Stimulated activated CD4-positive, alpha-beta T cell treated with anti-CD3 and anti-CD28 coated beads, Interleukin-4, amount 100 ng/mL, for 4 hours (primary cell): ENCODE measurements around the gene CMTM2.
"Not testable (repeated sequence)": the region's sequence is repeated elsewhere in the genome, so short reads cannot be mapped to it uniquely, and the experiment has no call there.

ENCODE experiments used
- DNase-seq, 2 experiments: peaks; one replicate each; pipeline ENCODE4 v3.0.0-alpha.2; 2020

CMTM2 gene

DNA sequence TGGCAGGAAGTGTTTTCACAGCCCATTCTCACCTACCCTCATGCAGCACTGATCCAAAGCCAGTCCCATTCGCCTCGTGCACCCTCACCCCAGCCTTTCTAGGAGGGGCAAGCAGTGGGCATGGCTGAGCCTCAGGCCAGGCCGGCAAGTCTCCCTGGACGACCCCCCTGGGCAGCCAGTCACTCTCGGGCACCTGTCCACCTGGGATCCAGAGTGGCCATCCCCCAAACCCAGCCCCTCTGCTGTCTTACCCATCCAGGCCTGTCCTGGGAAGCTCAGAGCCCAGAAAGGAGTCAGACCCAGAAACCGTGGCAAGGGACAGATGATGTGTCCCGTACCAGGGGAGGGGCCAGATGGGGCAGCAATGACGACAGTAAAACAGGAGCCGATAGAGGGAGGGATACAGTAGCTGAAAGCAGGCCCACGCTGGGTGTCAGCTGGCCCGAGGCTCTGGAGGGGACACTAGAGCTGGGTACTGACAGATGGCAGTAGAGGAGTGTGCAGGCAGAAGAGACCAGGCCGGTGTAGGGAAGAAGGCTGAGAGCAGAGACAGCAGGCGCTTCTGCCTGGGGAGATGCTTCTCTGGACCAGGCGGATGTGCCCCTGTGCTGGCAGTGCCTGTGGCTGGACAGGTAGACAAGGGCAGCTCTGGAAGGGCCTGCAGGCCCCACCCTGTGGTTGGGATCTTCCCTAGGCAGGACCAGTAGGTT is 31.0 kb downstream of the CMTM2 start:
- DNase-seq: no peak

DNA sequence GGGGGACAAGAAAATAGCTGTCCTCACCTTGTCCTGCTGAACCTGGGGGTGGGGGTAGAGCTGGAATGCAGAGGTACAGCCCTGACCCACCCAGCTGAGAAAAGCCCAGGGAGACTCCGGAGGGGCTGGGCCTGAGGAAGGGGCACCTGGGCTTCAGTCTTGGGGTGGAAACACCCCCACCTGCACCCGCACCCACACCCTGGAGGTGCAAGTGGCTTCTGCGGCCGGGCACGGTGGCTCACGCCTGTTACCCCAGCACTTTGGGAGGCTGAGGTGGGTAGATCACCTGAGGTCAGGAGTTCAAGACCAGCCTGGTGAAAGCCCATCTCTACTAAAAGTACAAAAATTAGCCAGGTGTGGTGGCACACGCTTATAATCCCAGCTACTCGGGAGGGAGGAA is 32.6 kb downstream of the CMTM2 start:
- not testable (repeated sequence) for DNase-seq

DNA sequence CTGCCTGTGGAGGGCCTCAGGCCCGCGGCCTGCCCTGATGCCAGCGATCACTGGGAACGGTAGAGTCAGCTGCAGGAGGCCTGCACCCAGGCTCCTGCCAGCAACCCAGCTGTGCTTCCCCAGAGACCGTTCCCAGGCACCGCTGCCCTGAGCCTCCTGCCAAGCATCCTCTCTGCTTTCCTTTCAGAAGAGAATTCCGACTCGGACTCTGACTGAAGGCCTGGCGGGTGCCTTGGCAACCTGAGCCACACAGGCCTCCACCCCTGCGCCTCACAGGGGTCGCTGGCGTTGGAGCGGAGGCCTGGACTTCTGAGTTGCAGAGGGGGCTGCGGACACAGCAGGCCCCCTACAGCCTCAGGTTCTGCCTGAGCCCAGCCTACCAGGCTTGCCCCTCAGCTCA is 33.2 kb downstream of the CMTM2 start:
- no peak for DNase-seq

DNA sequence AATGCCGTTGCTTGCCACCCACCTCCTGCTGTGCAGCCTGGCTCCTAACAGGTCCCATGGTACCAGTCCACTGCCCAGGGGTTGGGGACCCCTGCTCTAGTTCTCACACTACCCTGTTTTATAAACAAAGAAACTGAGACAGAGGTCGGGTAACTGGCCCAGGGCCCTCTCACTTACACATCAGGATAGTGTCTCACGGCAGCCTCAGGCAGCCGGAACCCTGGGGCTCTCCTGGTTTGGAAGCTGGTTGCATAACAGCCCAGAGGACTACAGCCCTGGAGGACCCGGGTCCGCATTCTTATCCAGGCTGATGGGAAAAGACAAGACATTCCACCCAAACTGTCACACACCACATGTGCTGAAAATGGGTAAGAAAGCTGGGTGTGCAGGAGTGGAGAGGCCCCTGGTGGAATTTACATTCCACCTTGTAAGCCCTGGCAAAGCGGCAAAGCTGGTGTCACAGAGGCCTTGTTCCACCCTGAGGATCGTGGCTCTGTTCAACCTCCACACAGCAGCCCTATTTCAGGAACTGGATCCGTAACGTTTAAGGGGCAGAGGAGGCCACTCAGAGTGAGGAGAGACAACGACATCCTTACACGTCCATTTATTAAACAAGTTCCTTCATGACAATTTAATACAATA is 35.0 kb downstream of the CMTM2 start:
- DNase-seq: no peak

DNA sequence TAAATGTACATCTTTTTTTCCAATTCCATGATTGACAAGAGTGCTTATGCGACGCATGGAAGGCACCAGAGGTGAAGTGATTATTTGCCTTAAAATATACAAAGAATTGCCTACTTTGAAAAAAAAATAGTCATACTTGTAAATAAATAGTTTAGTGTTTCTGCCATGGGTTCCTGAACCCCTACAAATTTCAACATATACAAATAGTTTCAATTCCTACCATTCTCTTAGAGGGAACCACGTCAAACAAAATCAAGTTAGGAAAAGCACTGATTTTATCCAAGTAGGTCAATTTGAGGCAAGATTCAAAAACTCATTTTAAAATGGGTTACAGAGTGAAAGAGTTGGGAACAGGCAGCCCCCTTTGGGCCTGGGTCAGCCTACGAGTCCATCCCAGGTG is 36.9 kb downstream of the CMTM2 start:
- no peak for DNase-seq

DNA sequence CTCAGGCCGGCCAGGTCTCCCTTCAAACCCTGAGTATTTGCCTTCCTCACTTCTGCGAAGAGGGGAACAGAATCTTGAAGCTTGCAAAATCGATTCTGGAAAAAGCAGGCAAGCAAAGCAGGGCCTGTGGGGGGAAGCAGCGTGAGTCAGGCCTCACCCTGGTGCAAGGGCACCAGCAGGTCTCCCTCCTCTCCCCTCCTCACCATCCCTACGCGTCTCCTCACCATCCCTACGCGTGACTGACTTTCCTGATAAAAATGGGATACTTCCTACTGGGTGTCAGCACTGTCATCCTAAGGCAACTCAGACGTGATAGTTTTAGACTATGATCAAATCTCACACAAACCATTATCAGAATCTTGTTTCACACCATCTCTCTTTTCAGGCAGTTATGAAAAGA is 37.3 kb downstream of the CMTM2 start:
- DNase-seq: no peak

DNA sequence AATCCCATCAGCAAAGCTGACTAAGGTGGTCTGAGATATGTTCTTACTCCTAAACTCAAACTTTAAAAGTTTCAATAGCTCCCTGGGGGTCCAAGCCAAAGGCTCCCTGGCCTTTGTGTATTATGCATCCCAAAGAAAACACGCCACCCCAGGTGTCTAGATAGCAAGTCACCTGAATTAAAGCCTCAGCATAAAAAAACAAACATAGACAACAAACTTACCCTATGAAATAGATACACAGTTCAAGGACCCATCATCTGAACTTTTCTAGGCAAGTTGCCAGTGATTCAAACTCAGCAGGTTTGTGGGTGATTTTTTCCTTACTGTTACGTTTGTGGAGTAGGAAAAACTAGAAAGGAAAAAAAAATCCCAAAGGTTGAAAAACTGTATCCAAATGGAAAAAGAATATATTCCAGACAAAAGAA is 37.8 kb downstream of the CMTM2 start:
- DNase-seq: no peak

DNA sequence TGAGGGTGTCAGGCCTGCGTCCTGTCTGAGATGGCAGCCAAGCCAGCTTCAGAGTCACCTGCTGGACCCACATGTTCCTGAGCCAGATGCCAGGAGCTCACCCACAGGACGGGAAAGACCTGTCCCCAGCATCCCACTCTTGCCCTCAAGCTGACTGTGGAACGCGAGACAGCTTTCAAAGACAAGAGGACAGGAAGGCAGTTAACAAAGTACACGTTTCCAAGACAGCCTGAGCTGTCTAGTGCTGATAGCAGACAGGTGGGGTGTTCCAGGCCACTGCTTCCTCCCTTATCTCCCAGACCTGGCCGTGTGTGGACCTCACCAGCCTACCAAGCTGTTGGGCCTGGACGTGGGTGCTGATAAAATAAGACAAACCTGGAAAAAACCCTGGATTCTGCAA is 38.5 kb downstream of the CMTM2 start:
- DNase-seq: no peak

DNA sequence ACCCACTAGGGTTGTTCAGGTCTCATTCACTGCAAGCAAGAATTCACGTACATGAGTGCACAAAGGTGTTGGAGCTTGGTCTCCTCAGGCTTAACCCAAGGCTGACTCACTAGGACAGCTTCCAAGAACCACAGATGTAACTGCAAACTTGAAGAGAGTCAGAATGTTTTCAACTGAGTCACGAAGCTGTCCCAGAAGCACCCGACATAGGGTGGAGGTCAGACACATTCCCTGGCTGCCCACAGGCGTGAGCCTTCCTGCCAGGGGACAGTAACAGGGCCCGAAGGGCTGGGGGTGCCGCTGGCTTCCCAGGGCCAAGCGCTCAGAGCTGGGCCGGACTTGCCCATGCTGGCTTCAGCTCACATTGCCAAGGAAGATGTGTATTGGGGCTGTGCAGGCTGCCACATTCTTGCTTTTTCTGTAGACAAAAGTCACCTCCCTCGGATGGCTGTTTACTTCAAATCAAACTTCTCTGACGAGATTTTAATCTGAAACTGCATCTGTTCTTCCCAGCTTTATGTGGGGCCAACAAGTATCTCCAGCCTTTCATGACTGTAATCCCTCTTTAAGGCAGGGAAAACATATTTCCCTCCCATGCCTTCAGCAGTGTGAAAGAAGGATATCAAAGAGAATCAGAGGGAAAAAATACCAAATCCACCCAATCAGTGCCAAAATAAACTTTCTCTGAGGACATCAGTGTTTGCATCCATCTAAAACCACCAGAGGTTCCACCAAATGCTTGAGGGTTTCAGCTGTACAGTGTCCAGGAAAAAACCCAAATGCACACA is 39.5 kb downstream of the CMTM2 start:
- DNase-seq: no peak

DNA sequence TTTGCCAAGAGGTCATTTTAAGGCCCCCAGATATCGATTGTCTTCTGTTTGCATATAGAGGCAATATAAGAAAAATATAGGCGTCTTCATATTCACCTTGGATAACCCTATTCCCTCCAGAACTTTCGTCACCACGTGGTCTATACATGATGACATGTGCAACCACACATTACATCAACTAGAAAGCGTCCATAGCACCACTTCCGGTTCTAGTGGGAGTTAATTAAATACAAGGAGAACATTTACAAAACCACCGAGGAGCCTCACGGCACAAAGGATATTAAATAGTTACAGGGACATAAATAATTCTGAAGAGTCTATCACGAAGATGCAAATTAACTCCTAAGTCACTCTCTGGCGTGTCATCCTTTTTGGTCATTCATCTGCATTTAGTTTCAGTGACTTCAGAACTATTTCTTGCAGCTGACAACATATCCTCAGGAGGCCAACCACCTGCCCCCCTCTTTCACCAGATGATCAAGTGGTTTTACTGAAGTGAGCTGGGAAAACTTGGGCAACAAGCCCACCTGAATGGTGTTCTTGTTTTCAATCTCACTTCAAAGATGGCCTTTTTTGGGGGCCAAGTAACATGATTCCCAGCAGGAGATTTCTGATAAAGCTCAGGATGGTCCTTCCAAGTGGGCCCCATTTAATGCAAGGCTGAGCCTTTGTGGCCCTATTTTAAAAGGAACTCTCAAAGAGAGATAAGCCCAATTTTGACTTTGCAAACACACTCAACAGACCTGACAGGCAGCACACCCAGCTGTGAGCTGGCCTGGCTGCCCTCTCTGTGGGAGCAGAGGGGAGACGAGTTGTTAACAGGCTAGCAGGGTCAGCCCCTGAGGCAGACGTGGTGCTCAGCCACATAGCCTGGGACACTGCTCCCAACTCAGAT is 40.5 kb downstream of the CMTM2 start:
- no peak for DNase-seq

DNA sequence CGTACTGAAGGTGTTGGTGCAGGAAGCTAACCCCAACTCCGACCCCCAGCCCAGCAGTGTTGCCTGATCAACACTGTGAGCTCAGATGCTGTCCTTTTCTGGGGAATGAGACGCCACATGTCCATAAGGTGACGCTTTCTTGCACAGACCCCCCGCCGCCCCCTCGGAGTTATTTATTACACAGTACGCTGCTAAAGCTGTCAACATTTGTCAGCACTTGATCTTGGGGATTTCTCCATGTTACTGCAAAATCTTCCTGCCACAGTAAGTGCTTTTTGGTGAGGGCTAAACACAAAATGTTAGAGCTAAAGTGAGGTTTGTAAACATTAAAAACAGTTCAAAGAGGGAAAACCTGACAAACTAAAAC is 41.1 kb downstream of the CMTM2 start:
- DNase-seq: no peak

DNA sequence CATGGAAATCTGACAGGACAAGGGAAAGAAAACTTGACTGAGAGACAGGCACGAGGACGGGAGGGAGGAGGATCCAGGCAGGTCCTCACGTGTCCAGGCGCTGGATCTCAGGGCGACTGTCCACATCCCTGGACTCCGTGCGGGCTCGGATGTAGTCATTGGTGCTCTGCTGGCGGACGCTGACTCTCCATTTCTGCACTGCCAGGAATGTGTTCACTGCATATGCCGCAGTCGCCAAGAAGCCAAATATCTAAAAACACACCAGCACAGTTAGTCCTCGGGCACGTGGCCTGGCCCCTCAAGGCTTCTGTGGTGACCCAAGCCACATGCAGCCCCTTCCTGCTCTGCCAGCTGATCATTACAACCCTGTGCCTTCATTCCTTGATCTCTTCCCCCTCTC is 42.7 kb downstream of the CMTM2 start:
- no peak for DNase-seq

DNA sequence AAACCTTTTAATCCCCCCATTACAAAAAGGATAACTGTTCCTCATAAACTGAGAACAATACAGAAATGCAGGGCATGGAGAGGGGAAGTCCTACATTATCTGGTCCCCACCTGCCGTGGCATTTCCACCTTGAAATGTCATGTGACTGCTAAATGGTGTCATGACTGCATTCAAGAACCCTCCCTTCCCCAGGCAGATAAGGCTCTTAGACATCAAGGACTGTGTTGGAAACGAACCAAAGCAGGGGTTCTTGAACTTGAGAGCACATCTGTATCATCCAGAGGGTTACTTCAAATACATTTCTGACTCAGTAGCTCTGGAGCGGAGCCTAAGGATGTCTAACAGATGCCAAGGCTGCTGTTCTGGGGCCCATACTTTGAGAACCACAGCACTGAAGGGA is 43.6 kb downstream of the CMTM2 start:
- DNase-seq: no peak

DNA sequence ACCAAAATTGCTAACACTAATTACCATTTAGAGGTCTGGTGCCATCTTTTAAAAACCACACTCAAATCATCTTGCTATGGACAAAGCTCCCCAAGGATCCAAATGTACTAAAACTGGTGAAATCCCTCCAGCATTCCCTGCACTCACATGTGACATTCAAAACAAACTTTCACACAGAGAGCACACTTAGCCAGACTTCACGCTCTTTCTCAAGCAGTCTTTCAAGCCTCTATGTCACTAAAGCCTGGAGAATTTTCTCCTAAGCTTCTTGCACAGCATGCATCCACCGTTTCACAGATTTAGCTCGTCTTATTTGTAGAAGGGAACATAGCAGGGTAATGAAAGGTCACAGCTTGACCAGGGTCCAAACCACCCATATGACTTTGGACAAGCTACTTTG is 44.5 kb downstream of the CMTM2 start:
- DNase-seq: no peak

DNA sequence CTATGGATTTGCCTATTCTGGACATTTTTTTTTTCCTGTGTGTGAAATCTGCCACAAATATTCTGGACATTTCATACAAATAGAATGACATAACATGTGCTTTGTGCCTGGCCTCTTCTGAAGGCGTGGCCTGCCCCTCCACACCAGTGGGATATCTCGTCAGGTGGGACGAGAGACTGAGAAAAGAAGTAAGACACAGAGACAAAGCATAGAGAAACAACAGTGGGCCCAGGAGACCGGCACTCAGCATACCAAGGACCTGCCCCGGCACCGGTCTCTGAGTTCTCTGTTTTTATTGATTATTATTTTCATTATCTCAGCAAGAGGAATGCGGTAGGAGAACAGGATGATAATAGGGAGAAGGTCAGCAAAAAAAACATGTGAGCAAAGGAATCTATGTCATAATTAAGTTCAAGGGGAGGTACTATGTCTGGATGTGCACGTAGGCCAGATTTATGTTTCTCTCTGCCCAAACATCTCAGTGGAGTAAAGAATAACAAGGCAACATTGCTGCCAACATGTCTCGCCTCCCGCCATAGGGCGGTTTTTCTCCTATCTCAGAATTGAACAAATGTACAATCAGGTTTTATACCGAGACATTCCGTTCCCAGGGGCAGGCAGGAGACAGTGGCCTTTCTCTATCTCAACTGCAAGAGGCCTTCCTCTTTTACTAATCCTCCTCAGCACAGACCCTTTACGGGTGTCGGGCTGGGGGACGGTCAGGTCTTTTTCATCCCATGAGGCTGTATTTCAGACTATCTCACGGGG is 48.5 kb downstream of the CMTM2 start:
- not testable (repeated sequence) for DNase-seq

DNA sequence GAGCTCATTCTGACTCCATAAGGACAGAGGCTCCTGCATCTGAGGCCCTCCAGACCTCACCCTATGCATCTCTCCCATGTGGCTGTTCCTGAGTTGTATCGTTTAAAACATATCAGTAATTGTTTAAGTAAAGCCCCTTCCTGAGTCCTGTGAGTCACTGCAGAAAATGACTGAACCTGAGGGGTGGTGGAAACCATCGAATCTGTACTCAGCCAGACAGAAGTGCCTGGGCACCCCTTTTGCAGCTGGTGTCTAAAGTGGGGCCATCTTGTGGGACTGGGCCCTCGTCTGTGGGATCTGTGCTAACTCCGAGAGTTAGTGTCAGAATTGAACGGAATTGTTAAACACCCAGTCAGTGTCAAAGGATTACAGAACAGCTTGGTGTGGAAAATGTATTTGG is 50.6 kb downstream of the CMTM2 start:
- DNase-seq: no peak

DNA sequence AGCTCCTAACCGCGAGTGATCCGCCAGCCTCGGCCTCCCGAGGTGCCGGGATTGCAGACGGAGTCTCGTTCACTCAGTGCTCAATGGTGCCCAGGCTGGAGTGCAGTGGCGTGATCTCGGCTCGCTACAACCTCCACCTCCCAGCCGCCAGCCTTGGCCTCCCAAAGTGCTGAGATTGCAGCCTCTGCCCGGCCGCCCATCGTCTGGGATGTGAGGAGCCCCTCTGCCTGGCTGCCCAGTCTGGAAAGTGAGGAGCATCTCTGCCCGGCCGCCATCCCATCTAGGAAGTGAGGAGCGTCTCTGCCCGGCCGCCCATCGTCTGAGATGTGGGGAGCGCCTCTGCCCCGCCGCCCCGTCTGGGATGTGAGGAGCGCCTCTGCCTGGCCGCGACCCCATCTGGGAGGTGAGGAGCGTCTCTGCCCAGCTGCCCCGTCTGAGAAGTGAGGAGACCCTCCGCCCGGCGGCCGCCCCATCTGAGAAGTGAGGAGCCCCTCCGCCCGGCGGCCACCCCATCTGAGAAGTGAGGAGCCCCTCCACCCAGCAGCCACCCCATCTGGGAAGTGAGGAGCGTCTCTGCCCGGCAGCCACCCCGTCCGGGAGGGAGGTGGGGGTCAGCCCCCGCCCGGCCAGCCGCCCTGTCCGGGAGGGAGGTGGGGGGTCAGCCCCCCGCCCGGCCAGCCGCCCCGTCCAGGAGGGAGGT is 51.4 kb downstream of the CMTM2 start:
- not testable (repeated sequence) for DNase-seq

DNA sequence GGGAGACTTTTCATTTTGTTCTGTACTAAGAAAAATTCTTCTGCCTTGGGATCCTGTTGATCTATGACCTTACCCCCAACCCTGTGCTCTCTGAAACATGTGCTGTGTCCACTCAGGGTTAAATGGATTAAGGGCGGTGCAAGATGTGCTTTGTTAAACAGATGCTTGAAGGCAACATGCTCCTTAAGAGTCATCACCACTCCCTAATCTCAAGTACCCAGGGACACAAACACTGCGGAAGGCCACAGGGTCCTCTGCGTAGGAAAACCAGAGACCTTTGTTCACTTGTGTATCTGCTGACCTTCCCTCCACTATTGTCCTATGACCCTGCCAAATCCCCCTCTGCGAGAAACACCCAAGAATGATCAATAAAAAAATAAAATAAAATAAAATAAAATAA is 52.3 kb downstream of the CMTM2 start:
- not testable (repeated sequence) for DNase-seq

DNA sequence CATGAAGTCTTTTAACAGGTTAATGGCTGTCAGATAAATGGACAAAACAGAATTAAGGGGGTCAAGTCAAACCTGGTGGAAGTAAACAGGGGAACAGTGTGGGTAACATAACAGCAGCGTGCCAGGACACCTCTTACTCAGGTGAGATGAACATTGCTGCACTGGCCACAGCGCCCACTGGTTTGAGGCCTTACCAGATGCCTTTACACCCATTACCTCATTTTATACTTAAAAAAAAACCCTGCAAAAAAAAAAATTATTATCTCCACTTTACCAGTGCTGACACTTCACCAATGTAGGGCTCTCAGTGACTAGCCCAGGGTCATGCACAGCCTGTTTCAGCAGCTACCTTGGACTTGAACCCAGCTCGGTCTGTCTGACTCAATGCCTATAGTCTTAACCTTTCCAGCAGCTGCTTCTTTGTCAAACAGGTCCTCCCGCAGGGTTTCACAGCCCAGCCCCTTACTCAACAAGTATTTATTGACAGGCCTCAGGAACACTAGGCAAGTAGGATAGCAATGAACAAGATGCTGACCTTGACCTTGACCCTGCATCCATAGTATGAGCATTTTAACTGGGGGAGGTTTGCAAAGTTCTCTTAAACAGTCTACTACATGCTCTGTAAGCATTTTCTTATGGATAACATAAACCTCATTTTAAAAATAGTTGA is 55.4 kb downstream of the CMTM2 start:
- DNase-seq: no peak

DNA sequence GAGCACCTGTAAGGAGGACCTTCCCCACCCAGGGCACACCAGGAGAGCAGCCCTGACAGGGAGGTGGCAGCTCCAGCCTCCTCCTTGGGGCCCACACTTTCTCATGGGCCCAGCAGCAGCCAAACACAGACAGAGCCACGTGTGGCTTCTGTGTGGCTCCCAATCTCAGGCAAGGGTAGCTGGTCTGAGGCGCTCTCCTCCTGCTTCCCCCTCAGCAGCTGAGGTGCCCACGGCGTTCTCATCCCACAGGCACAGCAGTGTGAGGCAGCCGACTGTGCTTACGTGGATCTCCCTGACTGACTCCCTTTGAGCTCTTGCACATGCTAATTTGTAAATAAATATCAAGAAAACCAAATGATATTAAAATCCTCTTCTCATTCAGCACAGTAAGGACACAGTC is 56.1 kb downstream of the CMTM2 start:
- DNase-seq: no peak

DNA sequence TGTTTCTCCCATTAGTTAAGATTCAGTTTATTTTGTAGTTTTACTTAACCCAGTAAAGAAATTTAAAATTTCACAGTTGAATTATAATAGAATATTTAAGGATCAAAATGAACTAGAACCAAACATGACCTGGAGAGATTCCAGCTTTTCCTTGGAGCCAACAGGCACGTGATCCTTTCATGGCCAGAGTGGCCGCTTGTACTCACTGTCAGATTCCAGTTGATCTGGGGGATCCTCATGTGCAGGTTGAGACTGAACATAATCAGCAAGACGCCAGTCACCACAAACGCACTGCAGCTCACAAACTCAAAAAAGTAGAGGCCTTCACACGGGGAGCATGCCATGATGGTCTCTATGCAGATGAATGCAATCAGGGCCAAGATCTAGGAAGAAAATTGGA is 56.9 kb downstream of the CMTM2 start:
- DNase-seq: no peak
